OCI-LY1 (cell line): Measurements from ENCODE around the gene TPM1.

ENCODE experiments used
- H2AFZ ChIP-seq: fragments of 200-600 bp; sonication (generic), shearing (Covaris generic); 2 replicates; pipeline ENCODE4 v1.6.0; 2014; ENCODE audit warnings: antibody characterized with exemption, mild to moderate bottlenecking, low read length
- H3F3A ChIP-seq: fragments of 200-600 bp; sonication (generic), shearing (Covaris generic); 2 replicates; pipeline ENCODE4 v1.6.0; 2014; ENCODE audit warnings: mild to moderate bottlenecking, antibody characterized with exemption, low read length, moderate library complexity; ENCODE audit not compliant: insufficient read depth
- H3K27ac ChIP-seq: fragments of 200-600 bp; sonication (generic); 2 replicates; pipeline ENCODE4 v1.5.1; 2014; ENCODE audit warnings: low read length, mixed run types, mild to moderate bottlenecking, low read depth; ENCODE audit not compliant: poor library complexity, severe bottlenecking
- H3K27me3 ChIP-seq: fragments of 200-600 bp; sonication (generic); 2 replicates; pipeline ENCODE4 v1.6.0; 2014; ENCODE audit warnings: antibody characterized with exemption, mild to moderate bottlenecking, low read length, moderate library complexity; ENCODE audit not compliant: insufficient read depth
- H3K36me3 ChIP-seq: fragments of 200-600 bp; sonication (generic); 2 replicates; pipeline ENCODE4 v1.6.1; 2014; ENCODE audit warnings: mild to moderate bottlenecking, antibody characterized with exemption, low read length, moderate library complexity, mixed read lengths; ENCODE audit not compliant: insufficient read depth
- H3K4me1 ChIP-seq: fragments of 200-600 bp; sonication (generic); 2 replicates; pipeline ENCODE4 v1.5.1; 2014; ENCODE audit warnings: mild to moderate bottlenecking, low read length, moderate library complexity; ENCODE audit not compliant: insufficient read depth, severe bottlenecking
- H3K4me2 ChIP-seq: fragments of 200-600 bp; sonication (generic), shearing (Covaris generic); 2 replicates; pipeline ENCODE4 v1.6.1; 2014; ENCODE audit warnings: low read length
- H3K4me3 ChIP-seq: fragments of 200-600 bp; sonication (generic); 2 replicates; pipeline ENCODE4 v1.5.1; 2014; ENCODE audit warnings: low read length, low read depth, mild to moderate bottlenecking, mixed read lengths; ENCODE audit not compliant: poor library complexity, severe bottlenecking
- H3K79me2 ChIP-seq: fragments of 200-600 bp; shearing (Covaris generic); 2 replicates; pipeline ENCODE4 v1.6.1; 2016; ENCODE audit warnings: mixed run types, low read length, mixed read lengths; ENCODE audit not compliant: insufficient read depth
- H3K9ac ChIP-seq: fragments of 200-600 bp; sonication (generic), shearing (Covaris generic); 2 replicates; pipeline ENCODE4 v1.6.1; 2014; ENCODE audit warnings: mild to moderate bottlenecking, low read length, mixed read lengths
- H3K9me2 ChIP-seq: fragments of 200-600 bp; sonication (generic), shearing (Covaris generic); 2 replicates; pipeline ENCODE4 v1.6.1; 2014; ENCODE audit warnings: low read depth, mild to moderate bottlenecking, low read length, mixed read lengths
- H3K9me3 ChIP-seq: fragments of 200-600 bp; shearing (Covaris generic); 2 replicates; pipeline ENCODE4 v1.6.1; 2014; ENCODE audit warnings: low read length, mixed read lengths
- H4K20me1 ChIP-seq: fragments of 200-600 bp; sonication (generic), shearing (Covaris generic); 2 replicates; pipeline ENCODE4 v1.6.0; 2016; ENCODE audit warnings: mild to moderate bottlenecking, low read length; ENCODE audit not compliant: insufficient read depth
- EZH2 ChIP-seq: fragments of 200-600 bp; sonication (generic), shearing (Covaris generic); IDR thresholded peaks from 2 replicates; pipeline ENCODE4 v1.8.0; 2017; ENCODE audit warnings: borderline replicate concordance, mixed run types, mild to moderate bottlenecking, antibody characterized with exemption, low read length, moderate library complexity, mixed read lengths
- TF ChIP-seq, protein P1 (sequence below): fragments of 200-600 bp; sonication (generic), shearing (Covaris generic); IDR thresholded peaks from 2 replicates; pipeline ENCODE4 v1.5.1; 2017; ENCODE audit warnings: mild to moderate bottlenecking, antibody characterized with exemption, low read length, moderate library complexity, mixed read lengths

The TPM1 gene

DNA sequence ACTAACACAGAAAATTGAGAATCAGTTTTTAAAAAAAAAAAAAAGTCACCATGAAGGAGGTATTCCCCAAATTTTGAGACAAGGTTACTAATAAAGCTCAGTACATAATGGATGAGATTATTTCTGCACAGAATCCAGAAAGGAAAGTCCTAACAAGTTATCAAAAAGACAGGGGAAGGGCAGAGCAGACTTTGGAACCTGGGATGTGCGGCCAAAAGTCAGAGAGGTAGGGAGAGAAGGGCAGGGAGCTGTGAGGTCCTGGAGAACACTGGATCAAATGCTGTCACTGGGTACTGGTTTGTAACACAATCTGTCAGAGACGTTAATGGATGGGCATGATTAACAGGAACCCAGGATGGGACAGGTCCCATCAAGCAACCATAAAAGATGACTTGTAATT is 67.0 kb downstream of the TPM1 start:
- H3K27me3 ChIP-seq, result no peaks in the 10 kb centered on the region
- H3K9me2 ChIP-seq, result no peaks in the 10 kb centered on the region
- H2AFZ ChIP-seq, result no peak overlapping the region
- H3K36me3 ChIP-seq, result no peaks in the 10 kb centered on the region
- H3K9me3 ChIP-seq, result 0 out of 2 replicates have a peak, but pooled peaks cover 4% of the 10 kb centered on the region
- no peaks in the 10 kb centered on the region for H4K20me1 ChIP-seq
- no peaks in the 10 kb centered on the region for H3F3A ChIP-seq
- TF ChIP-seq, protein P1, sequence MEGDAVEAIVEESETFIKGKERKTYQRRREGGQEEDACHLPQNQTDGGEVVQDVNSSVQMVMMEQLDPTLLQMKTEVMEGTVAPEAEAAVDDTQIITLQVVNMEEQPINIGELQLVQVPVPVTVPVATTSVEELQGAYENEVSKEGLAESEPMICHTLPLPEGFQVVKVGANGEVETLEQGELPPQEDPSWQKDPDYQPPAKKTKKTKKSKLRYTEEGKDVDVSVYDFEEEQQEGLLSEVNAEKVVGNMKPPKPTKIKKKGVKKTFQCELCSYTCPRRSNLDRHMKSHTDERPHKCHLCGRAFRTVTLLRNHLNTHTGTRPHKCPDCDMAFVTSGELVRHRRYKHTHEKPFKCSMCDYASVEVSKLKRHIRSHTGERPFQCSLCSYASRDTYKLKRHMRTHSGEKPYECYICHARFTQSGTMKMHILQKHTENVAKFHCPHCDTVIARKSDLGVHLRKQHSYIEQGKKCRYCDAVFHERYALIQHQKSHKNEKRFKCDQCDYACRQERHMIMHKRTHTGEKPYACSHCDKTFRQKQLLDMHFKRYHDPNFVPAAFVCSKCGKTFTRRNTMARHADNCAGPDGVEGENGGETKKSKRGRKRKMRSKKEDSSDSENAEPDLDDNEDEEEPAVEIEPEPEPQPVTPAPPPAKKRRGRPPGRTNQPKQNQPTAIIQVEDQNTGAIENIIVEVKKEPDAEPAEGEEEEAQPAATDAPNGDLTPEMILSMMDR, result no peak
- TF ChIP-seq EZH2, result no peak
- H3K4me3 ChIP-seq, result no peak overlapping the region
- H3K79me2 ChIP-seq, result no peaks in the 10 kb centered on the region
- no peaks in the 10 kb centered on the region for H3K4me1 ChIP-seq
- H3K27ac ChIP-seq, result no peak overlapping the region
- H3K4me2 ChIP-seq, result no peak overlapping the region
- H3K9ac ChIP-seq, result no peak overlapping the region

GRCh38 chr15:63109920-63110319 is 67.4 kb downstream of the TPM1 start:
- H3K9me3 ChIP-seq, result 0 out of 2 replicates have a peak, but pooled peaks cover 4% of the 10 kb centered on the region
- no peaks in the 10 kb centered on the region for H3K27me3 ChIP-seq
- H3K27ac ChIP-seq, result no peak overlapping the region
- no peak overlapping the region for H3K9ac ChIP-seq
- no peaks in the 10 kb centered on the region for H3K36me3 ChIP-seq
- H3K4me2 ChIP-seq, result no peak overlapping the region
- H2AFZ ChIP-seq, result no peak overlapping the region
- H3F3A ChIP-seq, result no peaks in the 10 kb centered on the region
- H3K4me3 ChIP-seq, result no peak overlapping the region
- no peaks in the 10 kb centered on the region for H3K9me2 ChIP-seq
- H3K79me2 ChIP-seq, result no peaks in the 10 kb centered on the region
- no peaks in the 10 kb centered on the region for H3K4me1 ChIP-seq
- no peaks in the 10 kb centered on the region for H4K20me1 ChIP-seq
- TF ChIP-seq, protein P1, result no peak
- TF ChIP-seq EZH2, result no peak

DNA sequence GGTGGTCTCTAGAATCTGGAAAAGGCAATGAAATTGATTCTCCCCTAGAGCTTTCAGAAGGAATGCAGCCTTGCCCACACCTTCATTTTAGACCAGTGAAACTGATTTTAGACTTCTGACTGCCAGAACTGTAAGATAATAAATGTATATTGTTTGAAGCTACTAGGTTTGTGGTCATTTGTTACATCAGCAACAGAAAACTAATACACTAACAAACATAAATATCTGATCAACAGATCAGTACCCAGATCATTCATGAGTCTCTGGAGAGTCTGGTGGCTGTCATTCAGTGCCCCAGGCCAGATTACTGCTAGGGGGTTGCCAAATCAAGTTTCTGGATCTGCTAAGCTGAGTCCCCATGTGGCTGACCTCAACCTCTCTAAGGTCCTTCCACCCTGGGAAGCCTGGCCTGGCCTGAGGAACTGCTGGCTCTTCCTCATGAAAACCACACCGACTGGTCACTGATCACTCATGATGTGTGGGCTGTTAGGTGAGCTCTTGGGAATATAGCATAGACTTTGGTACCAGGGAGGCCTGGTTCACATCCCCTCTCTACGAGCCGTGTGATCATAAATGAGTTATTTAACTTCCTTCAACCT is 68.0 kb downstream of the TPM1 start:
- no peak for TF ChIP-seq EZH2
- TF ChIP-seq, protein P1, result no peak
- Histone ChIP-seq H3K4me3 (no peak overlapping the region), H3K27ac (no peak overlapping the region), H3K4me2 (no peak overlapping the region), H3K4me1 (no peaks in the 10 kb centered on the region), H3K27me3 (no peaks in the 10 kb centered on the region), H3K9me2 (no peaks in the 10 kb centered on the region), H3K79me2 (no peaks in the 10 kb centered on the region), H3F3A (no peaks in the 10 kb centered on the region), H3K36me3 (no peaks in the 10 kb centered on the region), H4K20me1 (no peaks in the 10 kb centered on the region), H3K9ac (no peak overlapping the region), H3K9me3 (0 out of 2 replicates have a peak, but pooled peaks cover 4% of the 10 kb centered on the region), H2AFZ (no peak overlapping the region)
